A375 (cell line): ENCODE data around the gene NUTM2G. TPM values are rescaled to one million over a fixed set of nuclear protein-coding genes. Genes with fewer than 3 reads are reported as not detected.

Experiments
- total RNA-seq: library from RNA; depleted of rRNA; stranded (reverse); fragments of >200 nt; shearing (Covaris generic); gene quantifications from 2 replicates; pipeline ENCODE4 v1.2.3, GENCODE V29; 2014; rRNA removed

The NUTM2G gene
- total RNA-seq = not detected in 2 replicates

GRCh38 chr9:96928543-96928942, at the start of gene NUTM2G:
Gene NUTM2G, plus strand, starts transcription at chr9:96928843. Its CDS starts 182 bp downstream, at chr9:96929025.

Other genes with a start within 250 kb of the NUTM2G start
- gene ZNF510, start 150.8 kb upstream of the NUTM2G start, total RNA-seq = 3.5 and 6.8 TPM in 2 replicates
- gene ZNF782, start 74.3 kb upstream of the NUTM2G start, total RNA-seq = 8.4 and 8.8 TPM in 2 replicates
- gene CTSV, start 110.3 kb downstream of the NUTM2G start, total RNA-seq = 0.83 and 0.90 TPM in 2 replicates